Gastroesophageal sphincter (tissue), 3 donors: ENCODE results near the gene ROR2.

ENCODE experiments used
- CTCF ChIP-seq, 4 experiments: fragments of 200-600 bp in 2 of 4; fragments of 450-650 bp in 2 of 4; sonication (generic) in 1 of 4; IDR thresholded peaks; one replicate each; pipeline ENCODE4 v1.5.1; 2017 to 2019; ENCODE audit warnings: antibody characterized with exemption in 4 of 4, mild to moderate bottlenecking in 2 of 4, moderate library complexity in 2 of 4
- POLR2A ChIP-seq, 2 donors: fragments of 450-650 bp; IDR thresholded peaks; one replicate each; pipeline ENCODE4 v1.6.1; 2017; ENCODE audit warnings: antibody characterized with exemption in 2 of 2, mild to moderate bottlenecking in 2 of 2, moderate library complexity in 1 of 2

- no peak for TF ChIP-seq CTCF (IDR thresholded peaks at IDR 0.05)
- TF ChIP-seq POLR2A (IDR thresholded peaks at IDR 0.05), result no peak
Observed at GRCh38 chr9:91889161-91889911, 60.7 kb downstream of the ROR2 start.
